Measurements from ENCODE around the gene NR5A1. TPM values are rescaled to one million over a fixed set of nuclear protein-coding genes. Genes with fewer than 3 reads are reported as not detected.

Gene NR5A1
- polyA plus RNA-seq, 1 experiment = not detected

- TF ChIP-seq, protein P1, sequence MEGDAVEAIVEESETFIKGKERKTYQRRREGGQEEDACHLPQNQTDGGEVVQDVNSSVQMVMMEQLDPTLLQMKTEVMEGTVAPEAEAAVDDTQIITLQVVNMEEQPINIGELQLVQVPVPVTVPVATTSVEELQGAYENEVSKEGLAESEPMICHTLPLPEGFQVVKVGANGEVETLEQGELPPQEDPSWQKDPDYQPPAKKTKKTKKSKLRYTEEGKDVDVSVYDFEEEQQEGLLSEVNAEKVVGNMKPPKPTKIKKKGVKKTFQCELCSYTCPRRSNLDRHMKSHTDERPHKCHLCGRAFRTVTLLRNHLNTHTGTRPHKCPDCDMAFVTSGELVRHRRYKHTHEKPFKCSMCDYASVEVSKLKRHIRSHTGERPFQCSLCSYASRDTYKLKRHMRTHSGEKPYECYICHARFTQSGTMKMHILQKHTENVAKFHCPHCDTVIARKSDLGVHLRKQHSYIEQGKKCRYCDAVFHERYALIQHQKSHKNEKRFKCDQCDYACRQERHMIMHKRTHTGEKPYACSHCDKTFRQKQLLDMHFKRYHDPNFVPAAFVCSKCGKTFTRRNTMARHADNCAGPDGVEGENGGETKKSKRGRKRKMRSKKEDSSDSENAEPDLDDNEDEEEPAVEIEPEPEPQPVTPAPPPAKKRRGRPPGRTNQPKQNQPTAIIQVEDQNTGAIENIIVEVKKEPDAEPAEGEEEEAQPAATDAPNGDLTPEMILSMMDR (IDR thresholded peaks at IDR 0.05; ENCODE audit: low read depth, low read length) = no peak
- POLR2A ChIA-PET = no interaction called here
- DNase-seq (ENCODE audit: low read depth, low spot score) = no peak
- H3K27ac ChIP-seq (ENCODE audit: low read depth, low read length) = no peak overlapping the region
- peaks cover 51% of the 10 kb centered on the region for H3K27me3 ChIP-seq (ENCODE audit: control insufficient read depth, insufficient read depth, low read length)
- no peaks in the 10 kb centered on the region; the same call in 1 of the 2 replicates for H3K9me3 ChIP-seq (ENCODE audit: control insufficient read depth, insufficient read depth, low read length)
- H3K4me3 ChIP-seq (ENCODE audit: low read depth, low read length) = no peak overlapping the region
- CTCF ChIA-PET = interaction anchor here (1.0 kb wide), 1 partner anchor 24 kb away, joined by 6 read pairs; no protein-coding TSS in a partner anchor
Observed at GRCh38 chr9:124512806-124513204, 5.6 kb upstream of the NR5A1 start.

DNA sequence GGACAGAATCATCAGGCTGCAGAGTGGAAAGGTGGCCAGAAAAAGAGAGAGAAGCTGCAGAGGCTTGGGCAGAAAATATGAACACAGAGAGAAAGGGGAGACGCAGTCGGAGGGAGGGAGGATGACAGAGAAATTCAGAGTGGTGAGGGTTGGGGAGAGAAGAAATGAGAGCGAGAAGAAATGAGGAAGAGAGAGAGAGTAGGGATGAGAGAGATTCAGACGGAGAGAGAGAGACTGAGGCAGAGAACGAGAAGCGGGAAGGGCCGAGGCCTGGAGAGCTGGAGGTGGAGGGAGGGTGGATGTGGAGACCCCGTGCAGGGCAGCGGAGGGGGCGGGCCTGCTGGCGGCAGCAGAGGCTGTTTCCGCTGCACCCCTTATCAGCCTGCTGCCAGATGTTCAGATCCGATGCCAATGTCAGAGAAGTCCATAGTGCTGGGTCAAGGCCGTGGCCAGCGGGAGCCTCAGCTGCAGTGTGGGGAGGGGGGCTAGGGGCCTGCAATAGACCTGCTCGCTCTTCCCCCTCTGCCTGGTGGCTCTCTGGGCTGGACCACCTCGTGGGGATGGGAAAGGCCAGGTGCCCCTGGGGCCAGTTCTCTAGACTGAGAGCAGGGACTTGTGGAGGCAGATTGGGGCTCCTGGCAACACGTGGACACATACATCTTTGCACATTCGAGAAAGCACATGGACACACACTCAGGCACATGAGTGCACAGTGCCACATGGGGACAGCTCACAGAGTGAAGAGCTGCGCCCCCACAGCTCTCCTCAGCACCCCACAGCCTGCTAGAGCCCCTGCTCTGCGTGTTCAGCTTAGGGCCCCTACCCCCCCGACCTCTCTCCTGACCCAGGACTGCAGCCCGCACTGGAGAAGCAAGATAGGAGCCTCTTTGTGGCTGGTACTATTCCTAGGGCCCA is 4.9 kb upstream of the NR5A1 start:
- Histone ChIP-seq H3K9me3 (ENCODE audit: control insufficient read depth, insufficient read depth, low read length) (no peaks in the 10 kb centered on the region; the same call in 1 of the 2 replicates), H3K4me3 (ENCODE audit: low read depth, low read length) (no peak overlapping the region), H3K27ac (ENCODE audit: low read depth, low read length) (no peak overlapping the region), H3K27me3 (ENCODE audit: control insufficient read depth, insufficient read depth, low read length) (peaks cover 50% of the 10 kb centered on the region)
- ChIA-PET POLR2A (no interaction called here), CTCF (interaction anchor here (1.0 to 1.4 kb wide), 2 partner anchors 24 to 25 kb away, joined by 3 to 6 read pairs; no protein-coding TSS in a partner anchor)
- TF ChIP-seq, protein P1 (IDR thresholded peaks at IDR 0.05; ENCODE audit: low read depth, low read length) = no peak
- no peak for DNase-seq (ENCODE audit: low read depth, low spot score)

DNA sequence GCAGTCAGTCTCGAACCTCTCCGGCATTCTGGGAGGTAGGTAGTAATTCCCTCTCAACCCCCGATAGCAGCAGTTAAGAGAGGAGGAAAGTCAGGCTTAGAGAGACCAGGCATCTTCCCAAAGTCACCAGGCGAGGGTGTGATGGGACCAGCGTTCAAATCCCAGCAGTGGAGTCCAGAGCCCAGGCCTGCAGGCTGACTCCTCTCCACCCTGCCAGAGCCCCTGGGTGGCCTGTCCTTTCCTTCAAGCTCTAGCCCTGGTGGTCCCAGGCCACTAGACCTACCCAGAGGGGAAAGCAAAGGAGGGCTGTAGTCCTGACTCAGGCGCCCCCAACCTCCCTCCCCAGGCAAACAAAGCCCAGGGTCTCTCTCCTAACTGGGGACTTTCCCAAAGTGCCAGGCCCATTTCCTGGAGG is 4.2 kb upstream of the NR5A1 start:
- H3K27ac ChIP-seq (ENCODE audit: low read depth, low read length) = no peak overlapping the region
- CTCF ChIA-PET = interaction anchor here (1.4 kb wide), 1 partner anchor 26 kb away, joined by 3 read pairs; no protein-coding TSS in a partner anchor

DNA sequence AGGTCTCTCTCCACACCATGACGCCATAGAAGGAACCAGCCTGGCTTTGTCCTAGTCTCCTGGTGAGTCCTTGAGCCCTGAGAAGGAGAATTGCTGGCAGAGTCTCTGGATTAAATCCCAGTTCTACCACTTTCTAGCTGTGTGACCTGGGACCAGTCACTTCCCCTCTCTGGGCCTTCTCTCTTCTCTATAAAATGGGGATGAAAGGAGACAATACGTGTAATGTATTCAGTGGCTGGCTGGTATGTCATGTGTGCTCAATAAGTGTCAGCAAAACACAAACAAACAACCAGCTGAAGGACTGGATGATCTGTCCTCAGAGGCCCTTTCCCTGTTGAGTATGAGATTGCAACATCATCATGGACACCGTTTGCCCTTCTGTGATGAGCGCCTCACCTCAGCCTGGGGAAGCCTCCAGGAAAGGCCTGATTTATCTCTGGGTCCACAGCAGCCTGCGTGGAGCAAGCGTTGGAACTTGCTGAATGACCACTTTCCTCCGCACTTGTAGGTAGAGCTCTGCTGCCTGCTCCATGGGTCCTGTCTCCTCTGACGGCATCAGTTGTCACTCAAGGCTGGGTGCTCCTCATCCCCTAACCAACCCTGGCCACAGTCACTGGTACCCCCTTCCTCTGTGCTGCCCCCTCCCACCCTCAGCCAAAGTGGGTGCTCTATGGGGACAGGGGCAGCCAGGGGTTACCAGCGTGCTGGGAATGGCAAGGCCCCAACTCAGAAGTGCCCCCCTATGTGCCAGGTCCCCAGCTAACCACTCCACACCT is 3.6 kb upstream of the NR5A1 start:
- DNase-seq (ENCODE audit: low read depth, low spot score) = no peak
- Histone ChIP-seq H3K27me3 (ENCODE audit: control insufficient read depth, insufficient read depth, low read length) (peaks cover 54% of the 10 kb centered on the region), H3K27ac (ENCODE audit: low read depth, low read length) (no peak overlapping the region), H3K9me3 (ENCODE audit: control insufficient read depth, insufficient read depth, low read length) (no peaks in the 10 kb centered on the region; the same call in 1 of the 2 replicates), H3K4me3 (ENCODE audit: low read depth, low read length) (no peak overlapping the region)
- ChIA-PET POLR2A (no interaction called here), CTCF (interaction anchor here (1.4 kb wide), 1 partner anchor 26 kb away, joined by 3 read pairs; no protein-coding TSS in a partner anchor)
- TF ChIP-seq, protein P1 (IDR thresholded peaks at IDR 0.05; ENCODE audit: low read depth, low read length) = no peak

More for the DNA sequence above, 4.2 kb upstream of the NR5A1 start:
- POLR2A ChIA-PET = no interaction called here
- H3K4me3 ChIP-seq (ENCODE audit: low read depth, low read length) = no peak overlapping the region
- no peak for DNase-seq (ENCODE audit: low read depth, low spot score)
- peaks cover 52% of the 10 kb centered on the region for H3K27me3 ChIP-seq (ENCODE audit: control insufficient read depth, insufficient read depth, low read length)
- no peaks in the 10 kb centered on the region; the same call in 1 of the 2 replicates for H3K9me3 ChIP-seq (ENCODE audit: control insufficient read depth, insufficient read depth, low read length)
- TF ChIP-seq, protein P1 (IDR thresholded peaks at IDR 0.05; ENCODE audit: low read depth, low read length) = peak; percentile 16; the same call in 1 of the 2 replicates

Data from AG04450 (cell line).